H1 (cell line): ENCODE data around the gene ITGA5. TPM values are rescaled to one million over a fixed set of nuclear protein-coding genes. Genes with fewer than 3 reads are reported as not detected.

Experiments
- CTCF ChIA-PET: fragments of 300-600 bp; sonication (Branson Sonifier 250); formaldehyde crosslinking; loops from one replicate; lab custom pipeline; 2021; ENCODE audit not compliant: partially characterized antibody; lab: Charles Lee
- POLR2A ChIA-PET: fragments of 300-600 bp; sonication (Branson Sonifier 250); formaldehyde crosslinking; loops from one replicate; lab custom pipeline; 2021; ENCODE audit warnings: inconsistent platforms; ENCODE audit not compliant: partially characterized antibody; lab: Charles Lee
- DNase-seq, 2 experiments: peaks; one replicate each; pipeline versions ENCODE4 v3.0.0 to v3.0.0-alpha.2; 2010 to 2022; ENCODE audit warnings: low spot score in 2 of 2, low read depth in 1 of 2, mixed read lengths in 1 of 2
- FAIRE-seq: peaks from 2 replicates; lab custom pipeline; 2011; peaks lifted over from hg19 to GRCh38; lab: Jason Lieb, UNC
- H2AFZ ChIP-seq: 2 replicates; pipeline ENCODE4 v1.8.1; 2012; ENCODE audit warnings: low read length, inconsistent platforms
- H2AK5ac ChIP-seq: 2 replicates; pipeline ENCODE4 v1.6.1; 2013; ENCODE audit warnings: low read depth, low read length
- H2BK120ac ChIP-seq: replicated peaks from 2 replicates; pipeline ENCODE3; 2013; ENCODE audit warnings: low read depth, low read length, inconsistent platforms
- H2BK12ac ChIP-seq: 2 replicates; pipeline ENCODE4 v1.6.1; 2013; ENCODE audit warnings: low read depth, low read length
- H2BK15ac ChIP-seq: 2 replicates; pipeline ENCODE4 v1.6.1; 2013; ENCODE audit warnings: low read length
- H2BK20ac ChIP-seq: 2 replicates; pipeline ENCODE4 v1.6.1; 2013; ENCODE audit warnings: low read length
- H2BK5ac ChIP-seq: 2 replicates; pipeline ENCODE4 v1.6.1; 2013; ENCODE audit warnings: low read depth, low read length
- H3K14ac ChIP-seq: 2 replicates; pipeline ENCODE4 v1.6.1; 2013; ENCODE audit warnings: inconsistent platforms; ENCODE audit not compliant: insufficient read length
- H3K18ac ChIP-seq: 2 replicates; pipeline ENCODE4 v1.6.1; 2013; ENCODE audit warnings: low read length; ENCODE audit errors: extremely low read depth
- H3K23ac ChIP-seq: 2 replicates; pipeline ENCODE4 v1.6.1; 2013; ENCODE audit warnings: inconsistent platforms; ENCODE audit not compliant: insufficient read length
- H3K23me2 ChIP-seq: 2 replicates; pipeline ENCODE4 v1.6.1; 2013; ENCODE audit warnings: low read depth, low read length
- H3K27ac ChIP-seq: 2 replicates; pipeline ENCODE4 v1.6.1; 2011; ENCODE audit warnings: low read depth, low read length, inconsistent platforms
- H3K27me3 ChIP-seq, 4 experiments: replicated peaks in 1 of 4; 1 replicate in 1 of 4; 2 replicates in 3 of 4; pipeline versions ENCODE4 v1.6.1 to v1.8.1; 2011 to 2013; ENCODE audit warnings: low read length in 3 of 4, mild to moderate bottlenecking in 3 of 4, inconsistent platforms in 2 of 4, mixed read lengths in 2 of 4, moderate library complexity in 1 of 4; ENCODE audit not compliant: control insufficient read depth in 3 of 4, insufficient read depth in 3 of 4; ENCODE audit errors: extremely low read depth in 1 of 4
- H3K36me3 ChIP-seq, 4 experiments: 2 replicates each; pipeline versions ENCODE4 v1.6.1 to v1.8.1; 2011 to 2013; ENCODE audit warnings: mild to moderate bottlenecking in 4 of 4, low read length in 3 of 4, moderate library complexity in 2 of 4, control low read depth in 1 of 4, inconsistent platforms in 1 of 4; ENCODE audit not compliant: insufficient read depth in 4 of 4, control insufficient read depth in 2 of 4
- H3K4ac ChIP-seq: replicated peaks from 2 replicates; pipeline ENCODE3; 2013; ENCODE audit warnings: low read length, low read depth, mixed read lengths, inconsistent platforms; ENCODE audit not compliant: insufficient read length
- H3K4me1 ChIP-seq, 4 experiments: replicated peaks in 1 of 4; 1 replicate in 1 of 4; 2 replicates in 3 of 4; pipeline versions ENCODE4 v1.6.1 to v1.8.1; 2011 to 2013; ENCODE audit warnings: low read length in 3 of 4, inconsistent platforms in 2 of 4, mixed read lengths in 1 of 4; ENCODE audit not compliant: insufficient read depth in 4 of 4, control insufficient read depth in 3 of 4
- H3K4me2 ChIP-seq, 2 experiments: 2 replicates each; pipeline versions ENCODE4 v1.6.1 to v1.8.1; 2011 to 2013; ENCODE audit warnings: low read depth in 2 of 2, low read length in 2 of 2, control low read depth in 1 of 2, inconsistent platforms in 1 of 2, mild to moderate bottlenecking in 1 of 2; ENCODE audit not compliant: insufficient read depth in 1 of 2
- H3K4me3 ChIP-seq, 4 experiments: fragments of 200-600, 300-600 bp in 1 of 4; sonication (generic), shearing (Covaris generic), sonication (Bioruptor Twin) in 1 of 4; 2 replicates each; pipeline versions ENCODE4 v1.5.1 to v1.8.1; 2011 to 2016; ENCODE audit warnings: low read length in 4 of 4, low read depth in 3 of 4, control low read depth in 2 of 4, inconsistent platforms in 2 of 4, mild to moderate bottlenecking in 2 of 4, mixed read lengths in 1 of 4, moderate library complexity in 1 of 4; ENCODE audit not compliant: insufficient read depth in 2 of 4; ENCODE audit errors: extremely low read depth in 1 of 4
- H3K56ac ChIP-seq: replicated peaks from 2 replicates; pipeline ENCODE3; 2013; ENCODE audit warnings: low read depth, mild to moderate bottlenecking, mixed read lengths, low read length, inconsistent platforms; ENCODE audit not compliant: insufficient read length
- H3K79me1 ChIP-seq: 2 replicates; pipeline ENCODE4 v1.6.1; 2013; ENCODE audit warnings: low read depth, low read length, control low read depth
- H3K79me2 ChIP-seq, 2 experiments: 2 replicates each; pipeline versions ENCODE4 v1.6.1 to v1.8.1; 2012 to 2013; ENCODE audit warnings: low read length in 2 of 2, mild to moderate bottlenecking in 2 of 2, inconsistent platforms in 1 of 2; ENCODE audit not compliant: insufficient read depth in 2 of 2, control insufficient read depth in 1 of 2
- H3K9ac ChIP-seq, 4 experiments: replicated peaks in 1 of 4; 1 replicate in 1 of 4; 2 replicates in 3 of 4; pipeline versions ENCODE4 v1.6.1 to v1.8.1; 2011 to 2013; ENCODE audit warnings: low read depth in 3 of 4, low read length in 3 of 4, control low read depth in 2 of 4, mild to moderate bottlenecking in 2 of 4, moderate library complexity in 2 of 4, inconsistent platforms in 1 of 4; ENCODE audit errors: extremely low read depth in 1 of 4
- H3K9me3 ChIP-seq, 2 experiments: 2 replicates each; pipeline versions ENCODE4 v1.6.1 to v1.8.1; 2012 to 2013; ENCODE audit warnings: mild to moderate bottlenecking in 2 of 2, moderate library complexity in 2 of 2, control low read depth in 1 of 2, inconsistent platforms in 1 of 2, low read depth in 1 of 2, low read length in 1 of 2, mixed read lengths in 1 of 2; ENCODE audit not compliant: insufficient read depth in 2 of 2
- H4K20me1 ChIP-seq, 2 experiments: replicated peaks in 1 of 2; 2 replicates each; pipeline versions ENCODE3 to v1.8.1; 2011 to 2013; ENCODE audit warnings: inconsistent platforms in 2 of 2, low read length in 2 of 2, mild to moderate bottlenecking in 1 of 2; ENCODE audit not compliant: insufficient read depth in 2 of 2, control insufficient read depth in 1 of 2
- H4K5ac ChIP-seq: 2 replicates; pipeline ENCODE4 v1.6.1; 2013; ENCODE audit warnings: low read length, low read depth, mixed read lengths, inconsistent platforms; ENCODE audit not compliant: insufficient read length
- H4K8ac ChIP-seq: 2 replicates; pipeline ENCODE4 v1.8.0; 2013; ENCODE audit warnings: mild to moderate bottlenecking, moderate library complexity, low read length, inconsistent platforms; ENCODE audit not compliant: insufficient read depth; ENCODE audit errors: extremely low read depth
- H4K91ac ChIP-seq: replicated peaks from 2 replicates; pipeline ENCODE3; 2013; ENCODE audit warnings: low read length, mixed read lengths, inconsistent platforms; ENCODE audit not compliant: insufficient read length
- ASH2L ChIP-seq: fragments of 200-600, 300-600 bp; sonication (generic); IDR thresholded peaks from one replicate; pipeline ENCODE4 v1.7.1; 2017; ENCODE audit warnings: low read length
- EGR1 ChIP-seq: IDR thresholded peaks from 2 replicates; pipeline ENCODE4 v1.6.1; 2011; ENCODE audit warnings: low read depth, low read length, borderline replicate concordance
- HDAC2 ChIP-seq, 2 experiments: fragments of 300-600 bp in 1 of 2; sonication (generic) in 1 of 2; IDR thresholded peaks; 2 replicates each; pipeline ENCODE4 v1.6.1; 2011 to 2012; ENCODE audit warnings: low read depth in 2 of 2, low read length in 2 of 2, mild to moderate bottlenecking in 2 of 2, moderate library complexity in 2 of 2, borderline replicate concordance in 1 of 2, inconsistent platforms in 1 of 2
- KDM4A ChIP-seq: IDR thresholded peaks from one replicate; pipeline ENCODE4 v1.7.1; 2012; ENCODE audit warnings: low read depth, mild to moderate bottlenecking, moderate library complexity, low read length, inconsistent platforms; ENCODE audit not compliant: severe bottlenecking
- POLR2A ChIP-seq, 2 experiments: IDR thresholded peaks; 1 replicate in 1 of 2; 2 replicates in 1 of 2; pipeline ENCODE4 v1.6.1; 2011; ENCODE audit warnings: low read depth in 2 of 2, low read length in 2 of 2, mild to moderate bottlenecking in 2 of 2; ENCODE audit errors: control extremely low read depth in 1 of 2
- POLR2AphosphoS5 ChIP-seq: IDR thresholded peaks from 2 replicates; pipeline ENCODE4 v1.6.1; 2011; ENCODE audit warnings: low read depth, low read length
- SIRT6 ChIP-seq: IDR thresholded peaks from one replicate; pipeline ENCODE4 v1.7.1; 2012; ENCODE audit warnings: low read length, inconsistent platforms
- SIX5 ChIP-seq: IDR thresholded peaks from 2 replicates; pipeline ENCODE4 v1.6.1; 2011; ENCODE audit warnings: mild to moderate bottlenecking, low read depth, low read length
- WGBS, 2 experiments: shearing (Covaris generic) in 1 of 2; methylation state at CpG; one replicate each; pipeline versions ENCODE4 v1.1.6 to v1.1.7; 2013 to 2015; ENCODE audit warnings: low lambda C conversion rate in 2 of 2, mixed read lengths in 2 of 2, inconsistent platforms in 1 of 2, low coverage in 1 of 2, missing lambda C conversion rate in 1 of 2; ENCODE audit not compliant: insufficient replicate concordance in 2 of 2, insufficient coverage in 1 of 2, insufficient read length in 1 of 2; ENCODE audit errors: extremely low coverage in 1 of 2, missing lambda C conversion rate in 1 of 2; 5-methylcytosine and 5-hydroxymethylcytosine counted together
- polyA plus RNA-seq, 7 experiments: library from polyadenylated mRNA; depleted of rRNA in 3 of 7; stranded (reverse) in 5 of 7; unstranded in 2 of 7; fragments of >200 nt in 5 of 7; fragments of 200-250 nt in 2 of 7; gene quantifications; 1 replicate in 5 of 7; 2 replicates in 1 of 7; 4 replicates in 1 of 7; pipeline versions ENCODE4 v1.2.1 to v1.2.3, GENCODE V29; 2011 to 2013; ENCODE audit warnings: missing spikeins in 2 of 7, mixed read lengths in 2 of 7
- total RNA-seq: library from RNA; stranded (reverse); fragmentation: NEBNext Ultra II Directional; extraction: Animal tissue kit (Norgen Biotek cat#: 25700); gene quantifications from 2 replicates; pipeline ENCODE4 v1.2.1, GENCODE V29; 2021

The ITGA5 gene
- total and polyA plus RNA-seq, 2 of the 8 experiments (the other 6 are each of a cell fraction or from before 2014, with no cell fraction given), result 11.6 to 19.4 TPM

- H3K36me3 ChIP-seq, result peaks cover 0 to 2% (median 0%) of the 10 kb centered on the region in 4 experiments; a peak in 2 of 8 replicates
- H4K8ac ChIP-seq, result no peak overlapping the region
- H3K79me2 ChIP-seq, result no peaks in the 10 kb centered on the region
- H3K27me3 ChIP-seq, result peaks cover 0 to 3% (median 0%) of the 10 kb centered on the region in 4 experiments; a peak in 1 of 7 replicates
- H3K79me1 ChIP-seq, result peaks cover 2% of the 10 kb centered on the region; the same call in 1 of the 2 replicates
- H2BK20ac ChIP-seq, result no peak overlapping the region
- ChIA-PET POLR2A (interaction anchor here (0.8 to 2.0 kb wide), 3 partner anchors 8 to 126 kb away, joined by 3 to 9 read pairs (median 3); no protein-coding TSS in a partner anchor), CTCF (interaction anchor here (0.6 to 12.1 kb wide), 7 partner anchors 12 to 1253 kb away, joined by 3 to 271 read pairs (median 21); no protein-coding TSS in a partner anchor)
- H3K4me3 ChIP-seq, result no peak overlapping the region
- no peak overlapping the region for H3K23ac ChIP-seq
- 88% methylated on average over 4 of the region's 4 CpGs; no CpG with 5 or more reads in 1 of the 2 experiments for WGBS, 2 experiments
- H4K91ac ChIP-seq, result no peak overlapping the region
- H3K4me2 ChIP-seq, result no peak overlapping the region
- no peak overlapping the region for H2BK120ac ChIP-seq
- H4K20me1 ChIP-seq, result peaks cover 2% of the 10 kb centered on the region in 2 experiments
- 0 out of 2 replicates have a peak overlapping the region, but pooled peaks have one; percentile 39 for H2BK12ac ChIP-seq
- H2AFZ ChIP-seq, result no peak overlapping the region
- FAIRE-seq (no peak), DNase-seq (peak in 1 of 2 experiments; percentile 39)
- H3K27ac ChIP-seq, result no peak overlapping the region
- no peak overlapping the region for H3K9ac ChIP-seq
- H3K56ac ChIP-seq, result no peak overlapping the region
- H3K23me2 ChIP-seq, result no peaks in the 10 kb centered on the region
- no peak overlapping the region for H2AK5ac ChIP-seq
- no peak for TF ChIP-seq SIX5
- TF ChIP-seq HDAC2 (IDR thresholded peaks at IDR 0.05; ENCODE audit: borderline replicate concordance in 1 of 2, low read depth in 2 of 2, low read length in 2 of 2), result no peak
- TF ChIP-seq SIRT6, result no peak
- TF ChIP-seq EGR1, result no peak
- no peak for TF ChIP-seq POLR2A (IDR thresholded peaks at IDR 0.05; ENCODE audit: control extremely low read depth in 1 of 2, low read depth in 2 of 2, low read length in 2 of 2)
- TF ChIP-seq ASH2L, result no peak
- no peak for TF ChIP-seq POLR2AphosphoS5
- no peak for TF ChIP-seq KDM4A
- no peak overlapping the region for H2BK15ac ChIP-seq
- H4K5ac ChIP-seq, result no peak overlapping the region
- no peak overlapping the region for H3K18ac ChIP-seq
- no peak overlapping the region for H3K14ac ChIP-seq
- H2BK5ac ChIP-seq, result no peak overlapping the region
- peaks cover 0 to 7% (median 1%) of the 10 kb centered on the region in 4 experiments; a peak in 4 of 7 replicates for H3K4me1 ChIP-seq
- H3K4ac ChIP-seq, result no peak overlapping the region
- H3K9me3 ChIP-seq, result no peaks in the 10 kb centered on the region
Observed at GRCh38 chr12:54412348-54412747, 6.7 kb downstream of the ITGA5 start.
